ENCODE measurements around the gene TCEANC. TPM values are rescaled to one million over a fixed set of nuclear protein-coding genes. Genes with fewer than 3 reads are reported as not detected.
"Not testable (repeated sequence)": the region's sequence is repeated elsewhere in the genome, so short reads cannot be mapped to it uniquely, and the experiment has no call there.

The TCEANC gene
- 1 to 10 TPM; 1.2 to 1.6 TPM for total RNA-seq

DNA sequence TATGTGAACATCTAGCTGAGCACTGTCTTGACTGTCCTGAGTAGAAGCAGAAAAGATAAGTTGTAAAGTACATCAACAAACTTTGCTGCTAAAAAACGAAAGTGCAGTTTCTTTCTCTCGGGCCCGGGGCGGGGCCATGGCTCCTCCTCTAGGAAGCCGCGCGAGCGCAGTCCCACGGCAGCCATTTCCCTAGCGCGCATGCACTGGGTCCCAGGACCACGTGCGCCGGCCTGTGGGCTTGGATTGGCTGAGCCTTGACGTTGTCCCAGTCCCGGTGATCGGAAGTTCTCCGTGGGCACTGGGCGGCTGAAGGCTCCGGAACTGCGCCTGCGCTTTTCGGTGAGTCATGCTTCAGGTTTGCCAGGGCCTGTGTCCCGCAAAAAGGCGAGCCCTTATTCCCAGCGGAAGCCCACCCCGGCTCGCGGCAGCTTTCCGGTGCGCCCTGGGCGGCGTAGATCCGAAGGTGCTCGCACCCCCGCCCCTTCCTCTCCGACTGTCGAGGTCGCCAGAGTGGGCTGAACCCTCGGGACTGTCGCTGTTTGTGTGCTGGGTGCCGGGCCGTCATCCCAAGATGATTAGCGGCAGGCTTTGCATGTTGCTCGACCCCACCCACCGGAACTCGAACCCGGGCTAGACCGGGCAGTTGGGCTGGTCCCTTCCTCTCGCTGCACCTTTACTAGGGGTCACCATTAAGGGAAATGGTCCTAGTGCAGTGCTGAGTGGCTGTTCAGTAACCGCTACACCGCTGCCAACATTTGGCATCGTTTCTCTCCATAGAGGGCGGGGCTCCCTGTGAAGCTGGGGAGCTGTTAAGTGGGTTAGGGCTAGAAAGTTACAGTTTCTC, at the start of gene TCEANC:
Gene TCEANC, plus strand, starts transcription at position 292 of the 844 bp plus-strand sequence. CDS start 9,368 bp downstream, outside the sequence.
- ChIA-PET CTCF (interaction anchor here (1.2 kb wide), 1 partner anchor 9 kb away, joined by 6 read pairs; no protein-coding TSS in a partner anchor), POLR2A (interaction anchor here (1.0 kb wide), 1 partner anchor 82 kb away, joined by 4 read pairs; the partner anchor contains the start of genes OFD1 and TRAPPC2)

DNA sequence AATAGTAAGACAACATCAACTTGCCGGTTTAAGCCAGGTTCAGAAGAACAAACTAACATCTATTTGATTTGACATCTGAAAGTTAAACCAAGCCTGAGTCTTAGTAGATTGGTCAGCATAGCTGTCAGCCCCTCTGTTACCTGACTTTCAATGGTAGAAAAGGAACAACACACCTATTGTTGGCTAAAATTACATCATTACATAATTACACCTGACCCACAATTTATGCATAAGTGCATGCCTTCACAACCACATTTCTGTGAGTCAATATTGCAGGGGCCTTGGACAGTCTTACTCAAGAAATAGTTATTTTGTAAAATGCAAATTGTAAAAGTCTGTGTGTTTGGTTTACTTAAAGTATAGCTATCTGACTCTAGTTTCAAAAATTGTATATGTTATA, 47.3 kb upstream of the TCEANC start:
- ChIA-PET POLR2A (no interaction called here), CTCF (no interaction called here)

GRCh38 chrX:13607331-13607995, 45.5 kb upstream of the TCEANC start:
- ChIA-PET POLR2A (no interaction called here), CTCF (interaction anchor here (0.6 kb wide), 1 partner anchor 46 kb away, joined by 3 read pairs; no protein-coding TSS in a partner anchor)

- ChIA-PET POLR2A (no interaction called here), CTCF (interaction anchor here (0.6 kb wide), 1 partner anchor 46 kb away, joined by 3 read pairs; no protein-coding TSS in a partner anchor)
Observed at GRCh38 chrX:13607996-13608365, 45.0 kb upstream of the TCEANC start.

DNA sequence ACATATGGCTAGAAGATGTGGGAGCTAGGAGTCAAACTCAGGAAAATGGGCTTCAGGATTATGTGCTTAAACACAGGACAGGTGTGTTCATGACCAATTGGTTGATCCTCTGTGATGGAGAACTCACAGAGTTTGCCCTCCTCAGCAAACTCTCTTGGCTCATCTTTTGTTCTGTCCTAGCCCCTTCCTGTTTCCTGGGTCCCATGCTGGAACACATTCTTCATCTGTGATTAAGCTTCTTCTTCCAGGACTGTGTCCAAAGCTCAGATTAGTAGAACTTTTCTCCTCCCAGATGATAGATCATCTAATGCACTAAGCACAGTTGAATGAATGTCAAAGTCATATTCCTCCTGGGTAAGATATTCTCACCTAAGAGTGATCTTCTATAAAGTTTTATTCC, 38.8 kb upstream of the TCEANC start:
- CTCF ChIA-PET: no interaction called here
- POLR2A ChIA-PET: no interaction called here

DNA sequence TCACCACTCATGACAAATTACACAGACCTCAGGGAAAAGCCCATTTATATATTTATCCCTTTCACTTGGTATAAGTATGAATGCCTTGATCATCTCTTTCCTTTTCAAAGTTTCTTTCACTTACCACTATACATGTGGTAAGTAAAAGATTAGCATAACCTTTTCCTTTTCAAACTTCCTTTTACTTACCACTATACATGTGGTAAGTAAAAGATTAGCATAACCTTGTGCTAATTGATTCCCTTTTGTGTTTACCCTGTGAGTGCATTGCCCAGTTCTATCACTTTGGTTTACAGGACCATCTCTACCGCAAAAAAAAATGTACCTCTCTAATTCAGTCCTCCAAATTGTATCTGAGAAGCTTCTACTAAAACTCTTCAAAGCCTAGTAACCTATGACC, 32.7 kb upstream of the TCEANC start:
- ChIA-PET POLR2A (no interaction called here), CTCF (no interaction called here)

GRCh38 chrX:13622401-13622964, 30.5 kb upstream of the TCEANC start:
- POLR2A ChIA-PET: no interaction called here
- CTCF ChIA-PET: no interaction called here

DNA sequence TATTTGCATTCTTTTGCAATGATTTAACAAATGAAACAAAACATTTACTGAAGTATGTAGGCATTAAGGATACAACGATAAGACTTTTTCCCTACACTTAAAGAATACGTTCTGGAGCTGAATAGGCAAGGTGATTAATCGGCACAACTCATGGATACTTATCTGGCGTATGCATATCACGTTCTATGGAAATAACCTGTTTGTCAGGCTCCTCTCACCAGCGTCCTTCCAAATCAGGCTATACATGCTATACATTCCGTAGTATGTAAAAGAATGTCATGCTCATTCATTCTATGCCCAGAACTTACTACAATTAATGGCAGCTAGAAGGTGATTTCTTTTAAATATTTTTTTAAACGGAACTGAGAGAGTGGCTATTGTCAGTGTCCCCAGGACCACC, 25.6 kb upstream of the TCEANC start:
- POLR2A ChIA-PET: no interaction called here
- CTCF ChIA-PET: no interaction called here

DNA sequence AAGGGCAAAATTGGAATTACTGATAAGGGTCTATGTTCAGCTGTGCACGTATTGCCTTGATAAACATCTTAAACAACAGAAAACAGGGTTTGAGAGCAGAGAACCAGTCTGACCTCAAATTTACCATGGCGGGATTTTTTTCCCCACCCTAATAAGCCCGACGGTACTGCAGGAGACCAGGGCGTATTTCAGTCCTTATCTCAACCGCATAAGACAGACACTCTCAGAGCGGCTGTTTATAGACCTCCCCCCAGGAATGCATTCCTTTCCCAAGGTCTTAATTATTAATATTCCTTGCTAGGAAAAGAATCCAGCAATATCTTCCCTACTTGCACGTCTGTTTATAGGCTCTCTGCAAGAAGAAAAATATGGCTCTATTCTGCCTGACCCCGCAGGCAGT, 15.7 kb upstream of the TCEANC start:
- CTCF ChIA-PET: not testable (repeated sequence)

DNA sequence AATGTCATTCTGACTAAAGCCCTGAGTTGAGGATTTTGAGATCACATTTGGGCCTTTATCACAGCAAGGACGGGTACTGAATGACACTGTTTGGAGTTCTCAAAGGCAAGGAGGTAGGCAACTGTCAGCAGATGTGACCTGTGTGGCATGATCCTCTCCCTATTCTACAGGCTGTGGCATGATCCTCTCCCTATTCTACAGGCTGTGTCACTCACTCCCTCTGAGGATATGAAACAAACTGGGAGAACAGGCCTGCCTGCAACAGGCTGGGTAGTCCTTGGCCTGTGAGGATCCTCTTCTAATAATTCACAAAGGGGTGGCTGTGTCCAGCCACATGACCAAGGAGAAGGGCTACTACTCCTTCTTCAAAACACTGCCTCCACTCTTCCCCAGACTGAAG, 14.9 kb upstream of the TCEANC start:
- ChIA-PET CTCF (no interaction called here), POLR2A (no interaction called here)

More for the DNA sequence above, 15.7 kb upstream of the TCEANC start:
- POLR2A ChIA-PET: not testable (repeated sequence)

GRCh38 chrX:13638826-13639225, 14.1 kb upstream of the TCEANC start:
- ChIA-PET CTCF (no interaction called here), POLR2A (no interaction called here)

DNA sequence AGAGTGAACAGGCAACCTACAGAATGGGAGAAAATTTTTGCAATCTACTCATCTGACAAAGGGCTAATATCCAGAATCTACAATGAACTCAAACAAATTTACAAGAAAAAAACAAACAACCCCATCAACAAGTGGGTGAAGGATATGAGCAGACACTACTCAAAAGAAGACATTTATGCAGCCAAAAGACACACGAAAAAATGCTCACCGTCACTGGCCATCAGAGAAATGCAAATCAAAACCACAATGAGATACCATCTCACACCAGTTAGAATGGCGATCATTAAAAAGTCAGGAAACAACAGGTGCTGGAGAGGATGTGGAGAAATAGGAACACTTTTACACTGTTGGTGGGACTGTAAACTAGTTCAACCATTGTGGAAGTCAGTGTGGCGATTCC, 11.3 kb upstream of the TCEANC start:
- POLR2A ChIA-PET, CTCF ChIA-PET: not testable (repeated sequence)

GRCh38 chrX:13645464-13646153, 7.3 kb upstream of the TCEANC start:
- ChIA-PET POLR2A (no interaction called here), CTCF (interaction anchor here (0.6 to 1.5 kb wide), 7 partner anchors 12 to 699 kb away, joined by 3 to 7 read pairs (median 3); partner anchors contain the start of gene GEMIN8)

DNA sequence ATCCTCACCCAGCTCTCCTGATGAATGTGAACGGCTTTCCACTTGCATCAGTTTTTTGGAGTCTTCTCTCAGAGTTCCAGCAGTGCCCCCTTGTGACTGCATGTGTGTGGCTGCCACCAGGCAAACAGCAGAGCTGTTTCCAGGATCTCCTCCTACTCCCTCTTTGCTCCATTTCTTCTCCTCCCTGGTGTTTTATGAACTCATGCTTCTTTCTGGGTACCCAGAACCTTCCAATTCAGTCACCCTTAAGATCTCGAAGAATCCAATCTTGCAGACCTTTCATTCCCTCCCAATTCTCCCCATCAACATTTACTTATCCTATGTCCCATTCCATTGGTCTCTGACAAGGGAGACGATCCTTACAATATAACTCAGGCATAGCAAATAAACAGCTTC, 6.8 kb upstream of the TCEANC start:
- ChIA-PET POLR2A (no interaction called here), CTCF (interaction anchor here (0.6 to 1.5 kb wide), 7 partner anchors 12 to 699 kb away, joined by 3 to 7 read pairs (median 3); partner anchors contain the start of gene GEMIN8)

DNA sequence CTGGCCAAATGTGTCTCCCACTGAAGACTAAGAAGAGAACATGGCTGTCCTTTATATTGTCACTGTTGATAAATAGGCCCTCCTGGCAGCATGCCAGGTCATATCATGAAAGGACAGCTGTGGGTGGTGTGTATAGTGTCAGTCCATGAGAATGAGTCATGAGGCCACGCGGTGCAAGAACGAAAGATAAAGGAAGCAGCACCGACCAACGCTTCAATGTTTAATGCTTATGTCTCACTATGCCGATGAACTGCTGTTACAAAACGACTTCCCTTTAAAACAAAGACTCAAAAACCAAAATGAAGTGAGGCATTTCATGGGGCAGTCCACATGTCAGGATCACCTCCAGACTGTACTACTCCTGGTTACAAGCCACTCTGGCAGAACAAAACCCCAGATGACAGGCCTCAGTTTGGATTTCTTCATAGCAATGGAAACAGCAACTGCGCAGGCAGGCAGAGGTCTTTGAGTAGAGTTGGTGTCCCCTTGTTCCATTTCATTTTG, 5.2 kb upstream of the TCEANC start:
- ChIA-PET POLR2A (no interaction called here), CTCF (no interaction called here)

GRCh38 chrX:13648336-13648735, 4.6 kb upstream of the TCEANC start:
- CTCF ChIA-PET, POLR2A ChIA-PET: not testable (repeated sequence)

DNA sequence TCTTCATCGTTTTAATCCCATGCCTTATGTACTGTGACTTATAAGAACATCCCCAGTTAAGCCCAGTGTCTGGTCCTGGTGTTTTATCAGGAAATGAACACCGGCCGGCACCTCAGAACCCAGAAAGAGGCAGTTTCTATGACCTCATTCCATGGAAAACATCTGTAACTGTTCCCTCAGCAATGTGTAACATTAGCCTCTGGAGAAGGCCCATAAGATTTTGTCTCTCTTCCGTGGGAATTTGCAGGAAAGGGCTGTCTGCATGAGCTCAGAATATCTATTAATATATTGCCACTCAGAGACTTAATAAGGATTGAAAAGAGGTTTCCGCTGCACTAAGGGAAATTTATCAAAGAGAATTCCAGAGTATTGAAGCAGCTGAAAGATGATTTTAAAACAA, 3.1 kb upstream of the TCEANC start:
- ChIA-PET CTCF (interaction anchor here (1.6 kb wide), 1 partner anchor 87 kb away, joined by 3 read pairs; no protein-coding TSS in a partner anchor), POLR2A (no interaction called here)

DNA sequence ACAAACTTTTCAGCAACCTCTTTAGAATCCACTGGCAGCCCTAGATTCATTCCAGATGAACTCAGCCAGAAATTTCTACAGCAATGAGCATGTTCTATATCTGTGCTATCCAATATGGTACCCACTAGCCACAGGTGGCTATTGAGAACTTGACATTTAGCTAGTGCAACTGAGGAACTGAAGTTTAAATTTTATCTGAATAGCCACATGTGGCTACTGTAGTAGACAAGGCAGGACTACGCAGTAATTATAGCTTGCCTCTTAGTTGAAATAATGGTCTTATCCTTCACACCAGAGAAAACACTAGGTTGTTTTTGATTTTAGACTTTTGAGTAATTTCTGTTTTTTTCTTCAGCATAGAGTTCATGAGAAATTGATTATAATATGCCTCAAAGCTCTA, 2.6 kb upstream of the TCEANC start:
- CTCF ChIA-PET: interaction anchor here (1.6 kb wide), 1 partner anchor 86 kb away, joined by 3 read pairs; no protein-coding TSS in a partner anchor
- POLR2A ChIA-PET: no interaction called here

GRCh38 chrX:13651150-13651549, 1.8 kb upstream of the TCEANC start:
- CTCF ChIA-PET: no interaction called here
- POLR2A ChIA-PET: no interaction called here

GRCh38 chrX:13652287-13652793, 601 bp upstream of the TCEANC start:
- CTCF ChIA-PET: no interaction called here
- POLR2A ChIA-PET: interaction anchor here (1.0 kb wide), 1 partner anchor 82 kb away, joined by 4 read pairs; the partner anchor contains the start of genes OFD1 and TRAPPC2
